Keratinocyte (primary cell): ENCODE data around the gene KYNU.

ENCODE experiments used
- EZH2 ChIP-seq: IDR thresholded peaks from one replicate; pipeline ENCODE4 v1.6.1; 2012; ENCODE audit warnings: inconsistent platforms, mild to moderate bottlenecking, low read length, moderate library complexity
- TF ChIP-seq, protein P1 (sequence below), 3 experiments: IDR thresholded peaks in 1 of 3; conservative IDR thresholded peaks in 1 of 3; optimal IDR thresholded peaks in 1 of 3; 2 replicates in 2 of 3; 3 replicates in 1 of 3; pipeline versions ENCODE3 to v1.5.1; 2011; ENCODE audit warnings: low read length in 3 of 3, mild to moderate bottlenecking in 3 of 3, moderate library complexity in 2 of 3, control low read depth in 1 of 3, inconsistent platforms in 1 of 3; ENCODE audit not compliant: insufficient read depth in 2 of 3; ENCODE audit errors: extremely low read depth in 1 of 3

DNA sequence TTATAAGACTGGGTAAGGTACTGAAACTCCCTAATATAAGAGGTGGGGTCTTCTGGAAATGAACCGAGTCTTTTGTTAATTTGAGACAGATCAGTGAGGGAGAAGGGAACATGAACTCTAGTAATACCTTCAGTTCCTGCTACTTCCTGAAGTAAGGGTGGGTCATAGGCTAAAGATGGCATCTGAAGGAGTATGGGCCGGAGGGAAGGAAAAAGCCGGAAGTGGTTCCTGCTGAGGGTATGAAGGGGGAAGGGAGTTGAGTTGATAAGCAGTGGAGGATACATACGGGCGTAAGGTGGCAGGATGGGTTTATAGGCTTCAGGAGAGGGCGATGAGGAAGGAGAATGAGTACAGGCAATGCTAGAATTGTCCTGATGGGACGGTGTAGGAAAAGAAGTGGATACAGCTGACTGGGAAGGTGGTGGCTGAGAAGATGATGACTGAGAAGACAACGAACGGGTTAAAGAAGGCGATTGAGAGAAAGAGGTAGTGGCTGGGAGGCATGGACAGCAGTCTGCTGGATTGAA lies 58.2 kb downstream of the KYNU start:
- TF ChIP-seq, protein P1, sequence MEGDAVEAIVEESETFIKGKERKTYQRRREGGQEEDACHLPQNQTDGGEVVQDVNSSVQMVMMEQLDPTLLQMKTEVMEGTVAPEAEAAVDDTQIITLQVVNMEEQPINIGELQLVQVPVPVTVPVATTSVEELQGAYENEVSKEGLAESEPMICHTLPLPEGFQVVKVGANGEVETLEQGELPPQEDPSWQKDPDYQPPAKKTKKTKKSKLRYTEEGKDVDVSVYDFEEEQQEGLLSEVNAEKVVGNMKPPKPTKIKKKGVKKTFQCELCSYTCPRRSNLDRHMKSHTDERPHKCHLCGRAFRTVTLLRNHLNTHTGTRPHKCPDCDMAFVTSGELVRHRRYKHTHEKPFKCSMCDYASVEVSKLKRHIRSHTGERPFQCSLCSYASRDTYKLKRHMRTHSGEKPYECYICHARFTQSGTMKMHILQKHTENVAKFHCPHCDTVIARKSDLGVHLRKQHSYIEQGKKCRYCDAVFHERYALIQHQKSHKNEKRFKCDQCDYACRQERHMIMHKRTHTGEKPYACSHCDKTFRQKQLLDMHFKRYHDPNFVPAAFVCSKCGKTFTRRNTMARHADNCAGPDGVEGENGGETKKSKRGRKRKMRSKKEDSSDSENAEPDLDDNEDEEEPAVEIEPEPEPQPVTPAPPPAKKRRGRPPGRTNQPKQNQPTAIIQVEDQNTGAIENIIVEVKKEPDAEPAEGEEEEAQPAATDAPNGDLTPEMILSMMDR (optimal IDR thresholded peaks at IDR 0.05 in 1 of 3, IDR thresholded peaks at IDR 0.05 in 1 of 3, conservative IDR thresholded peaks at IDR 0.05 in 1 of 3; ENCODE audit: extremely low read depth in 1 of 3, insufficient read depth in 2 of 3, low read length in 3 of 3) = no peak
- no peak for TF ChIP-seq EZH2
